Measurements from ENCODE around the gene CBS.

Gene CBS

DNA sequence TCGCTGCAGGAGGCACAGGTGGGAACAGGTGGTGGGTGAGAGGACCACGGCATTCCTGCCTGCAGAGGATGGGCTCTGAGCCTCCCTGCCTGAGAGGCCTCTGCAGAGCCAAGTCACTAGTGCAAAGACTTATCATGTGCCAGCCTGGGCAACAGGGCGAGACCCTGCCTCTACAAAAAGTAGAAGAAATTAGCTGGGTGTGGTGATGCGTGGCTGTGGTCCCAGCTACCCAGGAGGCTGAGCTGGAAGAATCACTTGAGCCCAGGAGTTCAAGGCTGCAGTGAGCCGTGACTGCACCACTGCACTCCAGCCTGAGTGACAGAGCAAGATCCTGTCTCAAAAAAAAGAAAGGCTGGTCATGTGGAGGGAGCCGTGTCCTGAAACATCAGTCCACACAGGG, 54.9 kb downstream of the CBS start:
- Histone ChIP-seq H3K14ac (ENCODE audit: low read length) (no peak overlapping the region), H3K18ac (ENCODE audit: low read length) (no peak overlapping the region), H3K4me3 (ENCODE audit: low read length in 2 of 2) (no peak overlapping the region), H3K27ac (replicated peaks; ENCODE audit: low read length) (no peak overlapping the region), H3K4me1 (ENCODE audit: control insufficient read depth in 2 of 2, insufficient read depth in 1 of 2, low read depth in 1 of 2, low read length in 2 of 2) (peaks cover 4 to 10% of the 10 kb centered on the region in 2 donors), H2AFZ (ENCODE audit: low read length) (no peak overlapping the region), H2BK120ac (ENCODE audit: low read depth, low read length) (no peak overlapping the region), H3K36me3 (replicated peaks in 1 of 2; ENCODE audit: control insufficient read depth in 2 of 2, insufficient read depth in 2 of 2, low read length in 2 of 2) (peaks cover 8 to 78% of the 10 kb centered on the region in 2 donors), H2BK5ac (ENCODE audit: low read length) (no peak overlapping the region), H3K4me2 (ENCODE audit: insufficient read depth, low read length, poor library complexity, severe bottlenecking) (no peak overlapping the region), H3K9me3 (replicated peaks in 1 of 2; ENCODE audit: control insufficient read depth in 2 of 2, insufficient read depth in 1 of 2, low read depth in 1 of 2, low read length in 2 of 2) (no peaks in the 10 kb centered on the region), H4K8ac (ENCODE audit: low read depth, low read length) (no peak overlapping the region), H3K9ac (ENCODE audit: low read depth, low read length, poor library complexity) (peak overlapping the region; percentile 0), H3K4ac (ENCODE audit: low read length) (no peak overlapping the region), H2BK15ac (ENCODE audit: low read length) (no peak overlapping the region), H4K91ac (ENCODE audit: low read depth, low read length, poor library complexity) (no peak overlapping the region), H3K23ac (ENCODE audit: low read depth, low read length, poor library complexity) (no peak overlapping the region), H3K79me1 (ENCODE audit: low read depth, low read length) (peaks cover 3% of the 10 kb centered on the region), H2AK5ac (ENCODE audit: low read depth, low read length) (no peak overlapping the region), H2BK12ac (ENCODE audit: low read length) (no peak overlapping the region), H3K27me3 (ENCODE audit: control insufficient read depth in 3 of 3, insufficient read depth in 3 of 3, low read depth in 1 of 3, low read length in 3 of 3) (no peaks in the 10 kb centered on the region)
- DNase-seq (ENCODE audit: low spot score) = no peak
- no CpG with 5 or more reads among the region's 6 CpGs for WGBS, 2 donors (ENCODE audit: extremely low coverage in 2 of 2, insufficient read length in 2 of 2, insufficient replicate concordance in 1 of 2)

DNA sequence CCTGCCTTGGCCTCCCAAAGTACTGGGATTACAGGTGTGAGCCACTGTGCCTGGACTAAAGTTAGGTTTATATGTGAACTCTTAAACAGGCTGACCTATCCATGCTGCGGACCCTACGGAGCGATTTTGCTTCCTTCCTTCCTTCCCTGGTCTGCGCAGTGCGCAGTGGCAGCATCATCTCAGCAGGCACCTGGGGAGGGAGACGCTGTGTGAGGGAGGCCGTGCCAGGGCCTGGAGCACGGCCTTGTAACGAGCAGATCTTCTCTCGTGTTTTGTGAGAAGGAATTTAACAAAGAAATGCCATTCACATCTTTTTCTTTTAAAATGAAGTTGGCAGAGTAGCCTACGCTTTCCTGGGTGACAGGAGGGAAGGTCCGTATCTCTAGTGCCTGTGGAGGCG, 55.5 kb downstream of the CBS start:
- peaks cover under 1 to 6% of the 10 kb centered on the region in 2 donors for H3K4me1 ChIP-seq (ENCODE audit: control insufficient read depth in 2 of 2, insufficient read depth in 1 of 2, low read depth in 1 of 2, low read length in 2 of 2)
- peaks cover 8 to 75% of the 10 kb centered on the region in 2 donors for H3K36me3 ChIP-seq (replicated peaks in 1 of 2; ENCODE audit: control insufficient read depth in 2 of 2, insufficient read depth in 2 of 2, low read length in 2 of 2)
- no peak overlapping the region for H4K8ac ChIP-seq (ENCODE audit: low read depth, low read length)
- no peak for DNase-seq (ENCODE audit: low spot score)
- WGBS, 2 donors (ENCODE audit: extremely low coverage in 2 of 2, insufficient read length in 2 of 2, insufficient replicate concordance in 1 of 2) = no CpG with 5 or more reads among the region's 13 CpGs
- no peak overlapping the region for H2BK12ac ChIP-seq (ENCODE audit: low read length)
- no peaks in the 10 kb centered on the region for H3K9me3 ChIP-seq (replicated peaks in 1 of 2; ENCODE audit: control insufficient read depth in 2 of 2, insufficient read depth in 1 of 2, low read depth in 1 of 2, low read length in 2 of 2)
- no peak overlapping the region for H3K4me3 ChIP-seq (ENCODE audit: low read length in 2 of 2)
- H2BK120ac ChIP-seq (ENCODE audit: low read depth, low read length) = no peak overlapping the region
- H2BK5ac ChIP-seq (ENCODE audit: low read length) = no peak overlapping the region
- H3K4ac ChIP-seq (ENCODE audit: low read length) = no peak overlapping the region
- H3K23ac ChIP-seq (ENCODE audit: low read depth, low read length, poor library complexity) = no peak overlapping the region
- H3K27me3 ChIP-seq (ENCODE audit: control insufficient read depth in 3 of 3, insufficient read depth in 3 of 3, low read depth in 1 of 3, low read length in 3 of 3) = no peaks in the 10 kb centered on the region
- no peak overlapping the region for H3K27ac ChIP-seq (replicated peaks; ENCODE audit: low read length)
- H2AK5ac ChIP-seq (ENCODE audit: low read depth, low read length) = no peak overlapping the region
- H4K91ac ChIP-seq (ENCODE audit: low read depth, low read length, poor library complexity) = no peak overlapping the region
- no peak overlapping the region for H3K14ac ChIP-seq (ENCODE audit: low read length)
- peaks cover 3% of the 10 kb centered on the region for H3K79me1 ChIP-seq (ENCODE audit: low read depth, low read length)
- H3K4me2 ChIP-seq (ENCODE audit: insufficient read depth, low read length, poor library complexity, severe bottlenecking) = no peak overlapping the region
- no peak overlapping the region for H3K18ac ChIP-seq (ENCODE audit: low read length)
- H2BK15ac ChIP-seq (ENCODE audit: low read length) = no peak overlapping the region
- H2AFZ ChIP-seq (ENCODE audit: low read length) = no peak overlapping the region
- H3K9ac ChIP-seq (ENCODE audit: low read depth, low read length, poor library complexity) = no peak overlapping the region

DNA sequence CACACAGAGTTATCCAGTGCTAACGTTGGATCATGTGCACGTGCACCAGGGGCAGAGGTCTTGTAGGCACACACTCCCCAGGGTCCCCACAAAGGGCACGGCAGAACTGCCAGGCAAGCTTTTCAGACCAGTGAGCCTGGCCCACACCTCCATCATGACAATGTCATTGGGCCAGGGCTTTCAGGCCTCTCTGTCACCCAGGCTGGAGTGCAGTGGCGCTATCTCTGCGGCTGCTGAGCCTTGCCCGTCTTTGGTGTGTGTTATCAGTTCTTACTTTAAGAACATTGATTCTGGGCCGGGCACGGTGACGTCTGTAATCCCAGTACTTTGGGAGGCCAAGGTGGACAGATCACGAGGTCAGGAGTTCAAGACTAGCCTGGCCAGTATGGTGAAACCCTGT, 57.1 kb downstream of the CBS start:
- H3K9ac ChIP-seq (ENCODE audit: low read depth, low read length, poor library complexity) = no peak overlapping the region
- H3K27ac ChIP-seq (replicated peaks; ENCODE audit: low read length) = no peak overlapping the region
- H3K4me1 ChIP-seq (ENCODE audit: control insufficient read depth in 2 of 2, insufficient read depth in 1 of 2, low read depth in 1 of 2, low read length in 2 of 2) = peaks cover 0 to 4% of the 10 kb centered on the region in 2 donors
- H2BK5ac ChIP-seq (ENCODE audit: low read length) = no peak overlapping the region
- no peak overlapping the region for H3K4me2 ChIP-seq (ENCODE audit: insufficient read depth, low read length, poor library complexity, severe bottlenecking)
- peaks cover 10 to 72% of the 10 kb centered on the region in 2 donors for H3K36me3 ChIP-seq (replicated peaks in 1 of 2; ENCODE audit: control insufficient read depth in 2 of 2, insufficient read depth in 2 of 2, low read length in 2 of 2)
- no peak overlapping the region for H4K91ac ChIP-seq (ENCODE audit: low read depth, low read length, poor library complexity)
- H2BK15ac ChIP-seq (ENCODE audit: low read length) = no peak overlapping the region
- H3K9me3 ChIP-seq (replicated peaks in 1 of 2; ENCODE audit: control insufficient read depth in 2 of 2, insufficient read depth in 1 of 2, low read depth in 1 of 2, low read length in 2 of 2) = no peaks in the 10 kb centered on the region
- no peak overlapping the region for H3K23ac ChIP-seq (ENCODE audit: low read depth, low read length, poor library complexity)
- no peak overlapping the region for H3K14ac ChIP-seq (ENCODE audit: low read length)
- H2BK120ac ChIP-seq (ENCODE audit: low read depth, low read length) = no peak overlapping the region
- no peak overlapping the region for H2AFZ ChIP-seq (ENCODE audit: low read length)
- WGBS, 2 donors (ENCODE audit: extremely low coverage in 2 of 2, insufficient read length in 2 of 2, insufficient replicate concordance in 1 of 2) = no CpG with 5 or more reads among the region's 10 CpGs
- peaks cover 3% of the 10 kb centered on the region for H3K79me1 ChIP-seq (ENCODE audit: low read depth, low read length)
- H2AK5ac ChIP-seq (ENCODE audit: low read depth, low read length) = no peak overlapping the region
- DNase-seq (ENCODE audit: low spot score) = no peak
- no peak overlapping the region for H4K8ac ChIP-seq (ENCODE audit: low read depth, low read length)
- H2BK12ac ChIP-seq (ENCODE audit: low read length) = no peak overlapping the region
- H3K27me3 ChIP-seq (ENCODE audit: control insufficient read depth in 3 of 3, insufficient read depth in 3 of 3, low read depth in 1 of 3, low read length in 3 of 3) = no peaks in the 10 kb centered on the region
- H3K4ac ChIP-seq (ENCODE audit: low read length) = no peak overlapping the region
- H3K18ac ChIP-seq (ENCODE audit: low read length) = no peak overlapping the region
- peak overlapping the region in 1 of 2 donors; percentile 61 for H3K4me3 ChIP-seq (ENCODE audit: low read length in 2 of 2)

DNA sequence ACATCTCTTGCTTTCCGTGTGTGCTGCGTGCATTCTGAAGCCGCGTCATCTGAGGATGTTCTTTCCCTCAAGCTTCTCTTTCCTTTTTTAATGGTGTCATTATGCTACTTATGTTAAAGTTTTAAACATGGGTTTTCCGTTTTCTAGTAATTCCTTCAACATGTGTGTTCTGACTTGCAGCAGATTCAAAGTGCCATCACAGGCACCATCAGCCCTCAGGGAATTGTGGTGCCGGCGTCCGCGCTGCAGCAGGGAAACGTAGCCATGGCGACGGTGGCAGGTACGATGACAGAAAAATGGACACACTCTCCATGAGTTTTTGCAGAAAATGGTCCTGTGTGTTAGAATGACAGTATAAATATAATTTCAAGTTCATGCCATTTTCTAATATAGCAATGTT, 58.9 kb downstream of the CBS start:
- Histone ChIP-seq H3K14ac (ENCODE audit: low read length) (no peak overlapping the region), H4K8ac (ENCODE audit: low read depth, low read length) (no peak overlapping the region), H3K36me3 (replicated peaks in 1 of 2; ENCODE audit: control insufficient read depth in 2 of 2, insufficient read depth in 2 of 2, low read length in 2 of 2) (peaks cover 12 to 72% of the 10 kb centered on the region in 2 donors), H2BK5ac (ENCODE audit: low read length) (no peak overlapping the region), H3K4ac (ENCODE audit: low read length) (no peak overlapping the region), H3K9ac (ENCODE audit: low read depth, low read length, poor library complexity) (no peak overlapping the region), H4K91ac (ENCODE audit: low read depth, low read length, poor library complexity) (no peak overlapping the region), H3K4me1 (ENCODE audit: control insufficient read depth in 2 of 2, insufficient read depth in 1 of 2, low read depth in 1 of 2, low read length in 2 of 2) (peaks cover 0 to 4% of the 10 kb centered on the region in 2 donors), H3K4me3 (ENCODE audit: low read length in 2 of 2) (no peak overlapping the region), H3K27me3 (ENCODE audit: control insufficient read depth in 3 of 3, insufficient read depth in 3 of 3, low read depth in 1 of 3, low read length in 3 of 3) (no peaks in the 10 kb centered on the region), H2AFZ (ENCODE audit: low read length) (no peak overlapping the region), H3K4me2 (ENCODE audit: insufficient read depth, low read length, poor library complexity, severe bottlenecking) (no peak overlapping the region), H3K79me1 (ENCODE audit: low read depth, low read length) (peaks cover 3% of the 10 kb centered on the region), H3K27ac (replicated peaks; ENCODE audit: low read length) (no peak overlapping the region), H2BK12ac (ENCODE audit: low read length) (no peak overlapping the region), H2AK5ac (ENCODE audit: low read depth, low read length) (no peak overlapping the region), H2BK120ac (ENCODE audit: low read depth, low read length) (no peak overlapping the region), H3K23ac (ENCODE audit: low read depth, low read length, poor library complexity) (no peak overlapping the region), H2BK15ac (ENCODE audit: low read length) (no peak overlapping the region), H3K18ac (ENCODE audit: low read length) (no peak overlapping the region), H3K9me3 (replicated peaks in 1 of 2; ENCODE audit: control insufficient read depth in 2 of 2, insufficient read depth in 1 of 2, low read depth in 1 of 2, low read length in 2 of 2) (no peaks in the 10 kb centered on the region)
- WGBS, 2 donors (ENCODE audit: extremely low coverage in 2 of 2, insufficient read length in 2 of 2, insufficient replicate concordance in 1 of 2) = no CpG with 5 or more reads among the region's 13 CpGs
- no peak for DNase-seq (ENCODE audit: low spot score)

Data from neuronal stem cell (in vitro differentiated cells).